ENCODE results near the gene CASP1.

CASP1 gene

DNA sequence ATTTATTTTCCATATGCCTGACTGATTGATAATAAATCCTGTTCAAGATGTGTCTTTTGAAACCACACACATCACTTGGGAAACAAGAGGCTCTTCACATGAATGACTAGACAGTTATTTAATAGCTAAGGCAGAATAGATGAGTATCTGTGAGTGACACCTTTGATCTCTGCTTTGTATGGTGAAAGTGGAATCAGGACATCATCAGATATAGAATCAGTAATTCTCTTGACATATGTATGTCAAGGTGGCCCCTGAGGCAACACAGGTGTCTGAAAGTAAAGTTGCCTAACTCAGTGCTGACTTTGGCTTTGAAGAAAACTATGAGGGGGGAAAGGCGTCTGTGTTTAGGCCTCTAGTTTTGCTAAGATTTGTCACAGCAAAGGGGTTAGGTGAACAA is 55.1 kb downstream of the CASP1 start:
- no peak overlapping the region for H3K9ac ChIP-seq (ENCODE audit: low read length)
- H3K27ac ChIP-seq (ENCODE audit: low read depth, low read length): no peak overlapping the region
- no peaks in the 10 kb centered on the region for H3K27me3 ChIP-seq (ENCODE audit: control insufficient read depth in 1 of 2, insufficient read depth in 2 of 2, low read length in 2 of 2)
- no peak overlapping the region for H3K4me3 ChIP-seq (ENCODE audit: low read depth in 1 of 2, low read length in 2 of 2)
- H3K9me3 ChIP-seq (ENCODE audit: low read length): no peaks in the 10 kb centered on the region
- H3K36me3 ChIP-seq (ENCODE audit: insufficient read depth, low read length): no peaks in the 10 kb centered on the region
- H3K4me1 ChIP-seq (ENCODE audit: insufficient read depth, low read length): no peaks in the 10 kb centered on the region

Measured in muscle layer of colon (tissue), 2 donors.